NCI-H526 treated with DMSO at 0.1 percent for 48 hours (cell line): ENCODE measurements around the gene ENTR1.
"Not testable (repeated sequence)": the region's sequence is repeated elsewhere in the genome, so short reads cannot be mapped to it uniquely, and the experiment has no call there.

ENCODE experiments used
- DNase-seq: peaks from one replicate; lab custom pipeline; 2025; lab: John Stamatoyannopoulos, UW

ENTR1 gene

GRCh38 chr9:136438548-136439480, 28.4 kb upstream of the ENTR1 start:
- no peak for DNase-seq

GRCh38 chr9:136437839-136438547, 27.6 kb upstream of the ENTR1 start:
- DNase-seq: no peak

- DNase-seq: no peak
Observed at GRCh38 chr9:136437430-136437829, 27.0 kb upstream of the ENTR1 start.

GRCh38 chr9:136436055-136436634, 25.7 kb upstream of the ENTR1 start:
- no peak for DNase-seq

GRCh38 chr9:136434580-136435169, 24.3 kb upstream of the ENTR1 start:
- no peak for DNase-seq

- no peak for DNase-seq
Observed at GRCh38 chr9:136433849-136434579, 23.6 kb upstream of the ENTR1 start.

- no peak for DNase-seq
Observed at GRCh38 chr9:136433043-136433715, 22.8 kb upstream of the ENTR1 start.

GRCh38 chr9:136432591-136432990, 22.2 kb upstream of the ENTR1 start:
- no peak for DNase-seq

GRCh38 chr9:136431782-136432350, 21.5 kb upstream of the ENTR1 start:
- DNase-seq: no peak

GRCh38 chr9:136430588-136431234, 20.3 kb upstream of the ENTR1 start:
- no peak for DNase-seq

- DNase-seq: no peak
Observed at GRCh38 chr9:136429683-136430491, 19.5 kb upstream of the ENTR1 start.

GRCh38 chr9:136429075-136429628, 18.7 kb upstream of the ENTR1 start:
- no peak for DNase-seq

GRCh38 chr9:136426787-136427186, 16.4 kb upstream of the ENTR1 start:
- DNase-seq: no peak

GRCh38 chr9:136425367-136425766, 15.0 kb upstream of the ENTR1 start:
- DNase-seq: not testable (repeated sequence)

- no peak for DNase-seq
Observed at GRCh38 chr9:136424750-136425362, 14.4 kb upstream of the ENTR1 start.

- no peak for DNase-seq
Observed at GRCh38 chr9:136423432-136424146, 13.2 kb upstream of the ENTR1 start.

- DNase-seq: no peak
Observed at GRCh38 chr9:136422876-136423275, 12.5 kb upstream of the ENTR1 start.

GRCh38 chr9:136421791-136422190, 11.4 kb upstream of the ENTR1 start:
- no peak for DNase-seq
